Suprapubic skin (tissue), 4 donors: Measurements from ENCODE around the gene TMEM254.

ENCODE experiments used
- CTCF ChIP-seq, 2 donors: fragments of 200-600 bp in 1 of 2; fragments of 450-650 bp in 1 of 2; sonication (generic) in 1 of 2; IDR thresholded peaks; one replicate each; pipeline ENCODE4 v1.5.1; 2016 to 2019; ENCODE audit warnings: antibody characterized with exemption in 2 of 2, mild to moderate bottlenecking in 1 of 2, moderate library complexity in 1 of 2
- EP300 ChIP-seq: sonication (generic); formaldehyde crosslinking; IDR thresholded peaks from one replicate; pipeline ENCODE4 v1.6.1; 2017; ENCODE audit warnings: antibody characterized with exemption
- POLR2A ChIP-seq, 2 donors: fragments of 450-650 bp; IDR thresholded peaks; one replicate each; pipeline ENCODE4 v1.6.1; 2017; ENCODE audit warnings: antibody characterized with exemption in 2 of 2, mild to moderate bottlenecking in 2 of 2, moderate library complexity in 2 of 2
- POLR2AphosphoS5 ChIP-seq, 3 donors: sonication (generic); formaldehyde crosslinking; IDR thresholded peaks; one replicate each; pipeline ENCODE4 v1.6.1; 2017; ENCODE audit warnings: antibody characterized with exemption in 3 of 3

DNA sequence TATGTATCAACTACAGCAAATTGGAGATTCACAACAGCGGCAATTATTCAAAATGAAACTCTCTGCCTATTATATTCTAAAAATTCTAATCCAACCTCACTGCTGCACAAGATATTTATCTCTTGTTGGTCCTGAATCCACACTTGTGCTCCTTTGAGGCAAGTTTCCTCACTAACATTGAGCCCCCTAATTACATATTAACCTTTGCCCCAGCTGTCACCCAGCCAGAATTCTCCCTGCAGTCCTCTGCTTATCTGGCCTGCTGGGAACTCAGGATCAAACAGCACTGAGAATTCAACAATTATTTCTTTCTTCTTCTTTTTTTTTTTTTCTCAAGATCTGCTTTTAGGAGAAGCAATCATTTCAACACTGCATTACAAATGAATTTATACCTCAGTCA, 32.5 kb downstream of the TMEM254 start:
- TF ChIP-seq CTCF (IDR thresholded peaks at IDR 0.05) (no peak), POLR2A (IDR thresholded peaks at IDR 0.05) (no peak), EP300 (no peak), POLR2AphosphoS5 (IDR thresholded peaks at IDR 0.05) (no peak)
